Liver (tissue), 3 donors: ENCODE measurements around the gene DPP9.

ENCODE experiments used
- ATF3 ChIP-seq: IDR thresholded peaks from 2 replicates; pipeline ENCODE4 v1.6.1; 2016; ENCODE audit warnings: antibody characterized with exemption
- FOXA1 ChIP-seq: IDR thresholded peaks from 2 replicates; pipeline ENCODE4 v1.6.1; 2016; ENCODE audit warnings: antibody characterized with exemption
- FOXA2 ChIP-seq: IDR thresholded peaks from 2 replicates; pipeline ENCODE4 v1.6.1; 2016; ENCODE audit warnings: antibody characterized with exemption
- TAF1 ChIP-seq: conservative IDR thresholded peaks from 2 replicates; pipeline ENCODE4 v1.6.1; 2016; ENCODE audit warnings: antibody characterized with exemption, mild to moderate bottlenecking
- TF ChIP-seq, protein P1 (sequence below): fragments of 150-350 bp; IDR thresholded peaks from 2 replicates; pipeline ENCODE4 v1.5.1; 2017; ENCODE audit warnings: improper control_type of control experiment, low read depth, low read length; ENCODE audit not compliant: missing input control
- donor health status: healthy.
- donor health status: healthy.

DNA sequence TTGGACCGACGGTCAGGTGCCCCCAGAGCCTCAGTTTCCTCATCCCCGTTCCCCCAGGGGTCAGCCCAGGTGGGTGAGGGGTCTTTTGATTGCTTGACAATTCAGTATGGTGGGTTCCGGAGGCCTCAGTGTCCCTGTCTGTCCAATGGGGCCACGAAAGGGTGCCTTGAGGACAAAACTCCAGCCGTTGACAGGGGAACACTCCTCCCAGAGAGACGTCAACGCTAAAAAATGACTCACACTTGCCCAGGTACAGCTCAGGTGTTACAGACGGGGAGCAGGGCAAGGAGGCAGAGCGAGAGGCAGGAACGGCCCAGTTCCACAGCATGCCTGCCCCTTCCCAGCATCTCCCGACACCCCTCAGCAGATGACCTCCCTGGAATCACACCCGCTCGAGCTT, 82.5 kb downstream of the DPP9 start:
- TF ChIP-seq ATF3 = no peak
- TF ChIP-seq, protein P1, sequence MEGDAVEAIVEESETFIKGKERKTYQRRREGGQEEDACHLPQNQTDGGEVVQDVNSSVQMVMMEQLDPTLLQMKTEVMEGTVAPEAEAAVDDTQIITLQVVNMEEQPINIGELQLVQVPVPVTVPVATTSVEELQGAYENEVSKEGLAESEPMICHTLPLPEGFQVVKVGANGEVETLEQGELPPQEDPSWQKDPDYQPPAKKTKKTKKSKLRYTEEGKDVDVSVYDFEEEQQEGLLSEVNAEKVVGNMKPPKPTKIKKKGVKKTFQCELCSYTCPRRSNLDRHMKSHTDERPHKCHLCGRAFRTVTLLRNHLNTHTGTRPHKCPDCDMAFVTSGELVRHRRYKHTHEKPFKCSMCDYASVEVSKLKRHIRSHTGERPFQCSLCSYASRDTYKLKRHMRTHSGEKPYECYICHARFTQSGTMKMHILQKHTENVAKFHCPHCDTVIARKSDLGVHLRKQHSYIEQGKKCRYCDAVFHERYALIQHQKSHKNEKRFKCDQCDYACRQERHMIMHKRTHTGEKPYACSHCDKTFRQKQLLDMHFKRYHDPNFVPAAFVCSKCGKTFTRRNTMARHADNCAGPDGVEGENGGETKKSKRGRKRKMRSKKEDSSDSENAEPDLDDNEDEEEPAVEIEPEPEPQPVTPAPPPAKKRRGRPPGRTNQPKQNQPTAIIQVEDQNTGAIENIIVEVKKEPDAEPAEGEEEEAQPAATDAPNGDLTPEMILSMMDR = no peak
- TF ChIP-seq FOXA2 = no peak
- no peak for TF ChIP-seq FOXA1
- no peak for TF ChIP-seq TAF1
